Measurements from ENCODE around the gene VPS16.
A peak's percentile ranks its signal among the peaks of the same experiment; 100 is the strongest.

The VPS16 gene

GRCh38 chr20:2840967-2841531 lies 504 bp downstream of the VPS16 start:
- peaks cover 8% of the 10 kb centered on the region for H3K4me1 ChIP-seq (ENCODE audit: low read length)
- peak overlapping the region; percentile 94 for H3K4me2 ChIP-seq (ENCODE audit: low read length)
- no peaks in the 10 kb centered on the region for H4K20me1 ChIP-seq (ENCODE audit: insufficient read depth, low read length)
- H2AFZ ChIP-seq (ENCODE audit: low read depth, low read length) = peak overlapping the region; percentile 49; the same call in 1 of the 2 replicates
- peaks cover 8% of the 10 kb centered on the region for H3K79me2 ChIP-seq (ENCODE audit: low read length)
- no peaks in the 10 kb centered on the region for H3K27me3 ChIP-seq (ENCODE audit: low read depth, low read length)
- H3K4me3 ChIP-seq (ENCODE audit: low read length) = peak overlapping the region; percentile 83
- TF ChIP-seq EZH2phosphoT487 (IDR thresholded peaks at IDR 0.05; ENCODE audit: low read depth) (no peak), CTCF (IDR thresholded peaks at IDR 0.05; ENCODE audit: low read depth, low read length) (no peak)
- peaks cover 8% of the 10 kb centered on the region for H3K36me3 ChIP-seq (replicated peaks; ENCODE audit: low read depth, low read length)
- no peaks in the 10 kb centered on the region for H3K9me3 ChIP-seq (ENCODE audit: insufficient read depth, low read length)
- no peak overlapping the region for H3K27ac ChIP-seq (ENCODE audit: low read length)
- peak overlapping the region; percentile 59 for H3K9ac ChIP-seq (ENCODE audit: low read length)

GRCh38 chr20:2845607-2846006 lies 5.1 kb downstream of the VPS16 start:
- Histone ChIP-seq H4K20me1 (ENCODE audit: insufficient read depth, low read length) (no peaks in the 10 kb centered on the region), H3K9ac (ENCODE audit: low read length) (no peak overlapping the region), H3K79me2 (ENCODE audit: low read length) (peaks cover 8% of the 10 kb centered on the region), H3K36me3 (replicated peaks; ENCODE audit: low read depth, low read length) (no peaks in the 10 kb centered on the region), H3K4me3 (ENCODE audit: low read length) (no peak overlapping the region), H3K4me1 (ENCODE audit: low read length) (peaks cover 5% of the 10 kb centered on the region), H2AFZ (ENCODE audit: low read depth, low read length) (no peak overlapping the region), H3K27me3 (ENCODE audit: low read depth, low read length) (no peaks in the 10 kb centered on the region), H3K9me3 (ENCODE audit: insufficient read depth, low read length) (no peaks in the 10 kb centered on the region), H3K27ac (ENCODE audit: low read length) (no peak overlapping the region), H3K4me2 (ENCODE audit: low read length) (no peak overlapping the region)
- TF ChIP-seq CTCF (IDR thresholded peaks at IDR 0.05; ENCODE audit: low read depth, low read length) (no peak), EZH2phosphoT487 (IDR thresholded peaks at IDR 0.05; ENCODE audit: low read depth) (no peak)

- no peaks in the 10 kb centered on the region for H4K20me1 ChIP-seq (ENCODE audit: insufficient read depth, low read length)
- H3K27ac ChIP-seq (ENCODE audit: low read length) = no peak overlapping the region
- TF ChIP-seq EZH2phosphoT487 (IDR thresholded peaks at IDR 0.05; ENCODE audit: low read depth) = no peak
- no peak for TF ChIP-seq CTCF (IDR thresholded peaks at IDR 0.05; ENCODE audit: low read depth, low read length)
- H3K4me1 ChIP-seq (ENCODE audit: low read length) = no peaks in the 10 kb centered on the region
- no peak overlapping the region for H3K4me3 ChIP-seq (ENCODE audit: low read length)
- no peaks in the 10 kb centered on the region for H3K9me3 ChIP-seq (ENCODE audit: insufficient read depth, low read length)
- no peak overlapping the region for H2AFZ ChIP-seq (ENCODE audit: low read depth, low read length)
- no peak overlapping the region for H3K9ac ChIP-seq (ENCODE audit: low read length)
- H3K79me2 ChIP-seq (ENCODE audit: low read length) = peaks cover 2% of the 10 kb centered on the region; the same call in 1 of the 2 replicates
- H3K4me2 ChIP-seq (ENCODE audit: low read length) = no peak overlapping the region
- H3K36me3 ChIP-seq (replicated peaks; ENCODE audit: low read depth, low read length) = no peaks in the 10 kb centered on the region
- H3K27me3 ChIP-seq (ENCODE audit: low read depth, low read length) = no peaks in the 10 kb centered on the region
Observed at GRCh38 chr20:2846698-2847097, 6.2 kb downstream of the VPS16 start.

- Histone ChIP-seq H3K27me3 (ENCODE audit: low read depth, low read length) (no peaks in the 10 kb centered on the region), H3K4me2 (ENCODE audit: low read length) (no peak overlapping the region), H4K20me1 (ENCODE audit: insufficient read depth, low read length) (no peaks in the 10 kb centered on the region), H3K9ac (ENCODE audit: low read length) (no peak overlapping the region), H3K27ac (ENCODE audit: low read length) (no peak overlapping the region), H3K4me3 (ENCODE audit: low read length) (no peak overlapping the region), H3K79me2 (ENCODE audit: low read length) (no peaks in the 10 kb centered on the region), H3K9me3 (ENCODE audit: insufficient read depth, low read length) (no peaks in the 10 kb centered on the region), H2AFZ (ENCODE audit: low read depth, low read length) (no peak overlapping the region), H3K4me1 (ENCODE audit: low read length) (no peaks in the 10 kb centered on the region), H3K36me3 (replicated peaks; ENCODE audit: low read depth, low read length) (no peaks in the 10 kb centered on the region)
- TF ChIP-seq CTCF (IDR thresholded peaks at IDR 0.05; ENCODE audit: low read depth, low read length) = no peak
- TF ChIP-seq EZH2phosphoT487 (IDR thresholded peaks at IDR 0.05; ENCODE audit: low read depth) = no peak
Observed at GRCh38 chr20:2847802-2848201, 7.3 kb downstream of the VPS16 start.

Data from OCI-LY3 (cell line).